ENCODE measurements around the gene TUBB.

Gene TUBB

GRCh38 chr6:30719791-30720737, at the start of gene TUBB:
Gene TUBB (plus strand): TSS chr6:30720352. CDS start chr6:30720507, 155 bp downstream.
- peak; percentile 90 to 94 for DNase-seq

GRCh38 chr6:30670760-30671527, 49.2 kb upstream of the TUBB start:
- DNase-seq = no peak

GRCh38 chr6:30672445-30673253, 47.5 kb upstream of the TUBB start, which contains the start of gene DHX16:
Gene DHX16 (minus strand): TSS chr6:30673006. CDS start chr6:30672841, 165 bp downstream.
- peak; percentile 69 to 84 for DNase-seq

- no peak for DNase-seq
Measured at GRCh38 chr6:30676660-30677285, 43.4 kb upstream of the TUBB start.

GRCh38 chr6:30678964-30679726, 41.0 kb upstream of the TUBB start:
- peak; percentile 4 to 49 for DNase-seq

- no peak for DNase-seq
Measured at GRCh38 chr6:30679765-30680535, 40.2 kb upstream of the TUBB start.

GRCh38 chr6:30681766-30682142, 38.4 kb upstream of the TUBB start:
- no peak for DNase-seq

- DNase-seq = no peak
Measured at GRCh38 chr6:30682143-30683117, 37.7 kb upstream of the TUBB start.

GRCh38 chr6:30683183-30683979, 36.8 kb upstream of the TUBB start:
- no peak for DNase-seq

- no peak for DNase-seq
Measured at GRCh38 chr6:30683980-30684338, 36.2 kb upstream of the TUBB start.

GRCh38 chr6:30684386-30685156, 35.6 kb upstream of the TUBB start:
- no peak for DNase-seq

- no peak for DNase-seq
Measured at GRCh38 chr6:30685157-30686008, 34.8 kb upstream of the TUBB start.

- DNase-seq = no peak
Measured at GRCh38 chr6:30686009-30686907, 33.9 kb upstream of the TUBB start, which contains the start of gene PPP1R18. Gene PPP1R18 (minus strand): TSS chr6:30686645. CDS start chr6:30686018, 627 bp downstream.

GRCh38 chr6:30686908-30687658, 33.1 kb upstream of the TUBB start:
- DNase-seq = no peak

All from cerebellar nuclear complex (tissue), 1 donor.